ENCODE data around the gene INTS15.
"Not testable (repeated sequence)": the region's sequence is repeated elsewhere in the genome, so short reads cannot be mapped to it uniquely, and the experiment has no call there.

Gene INTS15

GRCh38 chr7:6563936-6564770 is 25.7 kb upstream of the INTS15 start:
- DNase-seq (ENCODE audit: extremely low read depth, low read depth), result no peak
- H3K4me3 ChIP-seq (replicated peaks; ENCODE audit: low read depth, low read length), result no peak overlapping the region
- TF ChIP-seq, protein P1, sequence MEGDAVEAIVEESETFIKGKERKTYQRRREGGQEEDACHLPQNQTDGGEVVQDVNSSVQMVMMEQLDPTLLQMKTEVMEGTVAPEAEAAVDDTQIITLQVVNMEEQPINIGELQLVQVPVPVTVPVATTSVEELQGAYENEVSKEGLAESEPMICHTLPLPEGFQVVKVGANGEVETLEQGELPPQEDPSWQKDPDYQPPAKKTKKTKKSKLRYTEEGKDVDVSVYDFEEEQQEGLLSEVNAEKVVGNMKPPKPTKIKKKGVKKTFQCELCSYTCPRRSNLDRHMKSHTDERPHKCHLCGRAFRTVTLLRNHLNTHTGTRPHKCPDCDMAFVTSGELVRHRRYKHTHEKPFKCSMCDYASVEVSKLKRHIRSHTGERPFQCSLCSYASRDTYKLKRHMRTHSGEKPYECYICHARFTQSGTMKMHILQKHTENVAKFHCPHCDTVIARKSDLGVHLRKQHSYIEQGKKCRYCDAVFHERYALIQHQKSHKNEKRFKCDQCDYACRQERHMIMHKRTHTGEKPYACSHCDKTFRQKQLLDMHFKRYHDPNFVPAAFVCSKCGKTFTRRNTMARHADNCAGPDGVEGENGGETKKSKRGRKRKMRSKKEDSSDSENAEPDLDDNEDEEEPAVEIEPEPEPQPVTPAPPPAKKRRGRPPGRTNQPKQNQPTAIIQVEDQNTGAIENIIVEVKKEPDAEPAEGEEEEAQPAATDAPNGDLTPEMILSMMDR (IDR thresholded peaks at IDR 0.05; ENCODE audit: low read depth, low read length, missing control alignments), result no peak

GRCh38 chr7:6565655-6566054 is 24.2 kb upstream of the INTS15 start:
- no peak for DNase-seq (ENCODE audit: extremely low read depth, low read depth)
- TF ChIP-seq, protein P1 (IDR thresholded peaks at IDR 0.05; ENCODE audit: low read depth, low read length, missing control alignments), result no peak
- H3K4me3 ChIP-seq (replicated peaks; ENCODE audit: low read depth, low read length), result no peak overlapping the region

DNA sequence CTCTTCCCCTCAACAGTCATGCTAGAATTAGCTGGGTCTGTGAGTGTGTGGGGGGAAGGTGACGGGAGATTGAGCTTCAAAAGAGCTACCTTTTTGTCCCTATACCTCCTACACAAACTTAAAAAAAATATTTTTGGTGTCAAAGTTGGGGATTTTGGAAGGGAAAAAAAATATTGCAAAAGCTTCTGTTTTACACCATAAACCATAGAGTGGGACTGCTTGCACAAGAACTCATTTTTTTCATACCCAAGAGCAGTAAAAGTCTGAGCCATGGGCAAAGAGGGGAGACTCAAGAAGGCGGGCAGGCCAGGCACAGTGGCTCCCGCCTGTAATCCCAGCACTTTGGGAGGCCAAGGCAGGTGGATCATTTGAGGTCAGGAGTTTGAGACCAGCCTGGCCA is 21.9 kb upstream of the INTS15 start:
- TF ChIP-seq, protein P1 (IDR thresholded peaks at IDR 0.05; ENCODE audit: low read depth, low read length, missing control alignments), result no peak
- H3K4me3 ChIP-seq (replicated peaks; ENCODE audit: low read depth, low read length), result no peak overlapping the region
- no peak for DNase-seq (ENCODE audit: extremely low read depth, low read depth)

GRCh38 chr7:6571160-6571779 is 18.6 kb upstream of the INTS15 start:
- H3K4me3 ChIP-seq (replicated peaks; ENCODE audit: low read depth, low read length), result no peak overlapping the region
- no peak for DNase-seq (ENCODE audit: extremely low read depth, low read depth)
- TF ChIP-seq, protein P1 (IDR thresholded peaks at IDR 0.05; ENCODE audit: low read depth, low read length, missing control alignments), result no peak

DNA sequence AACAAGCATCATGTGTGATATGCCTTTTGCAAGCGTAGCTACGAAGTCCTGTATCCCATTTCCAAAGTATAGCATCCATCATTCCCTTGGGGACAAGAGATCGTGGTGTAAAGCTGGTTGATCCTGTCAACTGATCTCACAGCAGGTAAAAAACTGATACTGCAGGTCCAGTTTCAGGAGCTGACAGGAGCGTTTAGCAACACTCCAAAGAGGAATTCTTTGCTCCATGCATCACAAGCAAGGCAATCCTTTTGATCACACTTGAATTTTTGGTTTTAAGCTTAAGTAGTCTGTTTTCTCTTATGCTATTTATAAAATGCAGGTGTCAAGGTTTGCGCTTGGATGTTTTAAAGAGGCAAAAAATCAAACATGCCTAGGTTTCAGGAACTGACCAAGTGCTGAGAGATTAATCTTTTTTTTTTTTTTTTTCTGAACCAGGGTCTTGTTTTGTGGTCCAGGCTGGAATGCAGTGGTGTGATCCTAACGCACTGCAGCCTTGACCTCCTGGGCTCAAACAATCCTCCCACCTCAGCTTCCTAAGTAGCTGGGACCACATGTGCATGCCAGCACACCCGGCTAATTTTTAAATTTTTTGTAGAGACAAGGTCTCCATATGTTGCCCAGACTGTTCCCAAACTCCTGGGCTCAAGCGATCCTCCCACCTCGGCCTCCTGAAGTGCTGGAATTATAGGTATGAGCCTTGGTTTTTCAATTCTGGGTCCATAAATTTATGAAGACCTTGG is 14.4 kb upstream of the INTS15 start:
- no peak overlapping the region for H3K4me3 ChIP-seq (replicated peaks; ENCODE audit: low read depth, low read length)
- DNase-seq (ENCODE audit: extremely low read depth, low read depth), result no peak
- TF ChIP-seq, protein P1 (IDR thresholded peaks at IDR 0.05; ENCODE audit: low read depth, low read length, missing control alignments), result no peak

DNA sequence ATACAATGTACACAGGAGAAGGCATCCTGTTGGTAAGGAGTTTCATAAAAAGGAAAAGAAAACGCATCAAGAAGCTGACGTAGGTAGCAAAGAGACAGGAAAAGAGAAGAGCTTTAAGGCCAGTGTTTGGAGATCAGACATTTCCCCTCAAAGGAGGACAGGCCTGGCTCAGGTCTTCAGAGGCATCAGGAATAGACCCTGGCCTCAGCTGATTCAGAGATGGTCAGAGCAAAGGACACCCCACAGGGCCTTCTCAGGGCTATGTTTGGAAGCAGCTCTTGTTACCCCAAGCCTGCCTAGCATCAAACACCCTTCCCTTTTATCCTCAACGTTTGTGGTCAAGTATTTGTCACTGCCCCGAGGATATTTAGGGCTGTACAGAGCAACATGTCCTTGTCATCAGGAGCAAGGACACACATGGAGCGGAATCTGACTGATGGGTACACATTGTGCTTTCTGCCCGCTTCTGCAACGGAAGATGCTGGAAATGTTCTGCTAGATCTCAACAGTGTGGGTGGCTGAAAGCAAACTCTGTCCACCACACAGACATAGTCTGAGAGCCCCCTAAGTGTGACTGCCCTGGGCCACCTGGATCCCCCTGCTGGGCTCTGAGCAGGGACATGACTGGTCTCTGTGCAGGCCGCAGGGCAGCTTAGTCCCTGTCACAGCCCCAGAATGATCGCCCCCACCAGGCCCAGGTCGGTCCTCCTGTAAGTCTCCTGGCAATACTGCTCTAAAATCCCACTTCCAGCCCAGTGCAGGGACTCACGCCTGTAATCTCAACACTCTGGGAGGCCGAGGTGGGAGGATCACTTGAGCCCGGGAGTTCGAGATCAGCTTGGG is 13.6 kb upstream of the INTS15 start:
- H3K4me3 ChIP-seq (replicated peaks; ENCODE audit: low read depth, low read length), result peak overlapping the region; percentile 70
- TF ChIP-seq, protein P1 (IDR thresholded peaks at IDR 0.05; ENCODE audit: low read depth, low read length, missing control alignments), result no peak
- no peak for DNase-seq (ENCODE audit: extremely low read depth, low read depth)

DNA sequence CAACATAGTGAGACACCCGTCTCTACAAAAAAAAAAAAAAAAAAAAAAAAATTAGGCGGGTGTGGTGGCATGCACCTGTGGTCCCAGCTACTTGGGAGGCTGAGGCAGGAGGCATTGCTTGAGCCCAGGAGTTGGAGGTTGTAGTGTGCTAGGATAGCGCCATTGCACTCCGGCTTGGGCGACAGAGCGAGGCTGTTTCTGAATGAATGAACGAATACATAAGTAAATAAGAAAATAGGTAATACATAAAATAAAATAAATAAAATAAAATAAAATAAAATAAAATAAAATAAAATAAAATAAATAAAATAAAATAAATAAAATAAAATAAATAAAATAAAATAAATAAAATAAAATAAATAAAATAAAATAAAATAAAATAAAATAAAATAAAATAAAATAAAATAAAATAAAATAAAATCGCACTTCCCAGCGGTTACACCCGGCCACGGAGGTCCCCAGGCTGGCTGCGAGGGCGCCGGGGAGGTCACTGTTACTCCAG is 12.9 kb upstream of the INTS15 start:
- DNase-seq (ENCODE audit: extremely low read depth, low read depth), result not testable (repeated sequence)
- H3K4me3 ChIP-seq (replicated peaks; ENCODE audit: low read depth, low read length), result peak overlapping the region; percentile 70

All from HFF-Myc (cell line).